ENCODE measurements around the gene EPB41L5. TPM values are rescaled to one million over a fixed set of nuclear protein-coding genes. Genes with fewer than 3 reads are reported as not detected.
"Not testable (repeated sequence)": the region's sequence is repeated elsewhere in the genome, so short reads cannot be mapped to it uniquely, and the experiment has no call there.

The EPB41L5 gene
- total RNA-seq, 1 donor from 2014 or later = 1.2 TPM

DNA sequence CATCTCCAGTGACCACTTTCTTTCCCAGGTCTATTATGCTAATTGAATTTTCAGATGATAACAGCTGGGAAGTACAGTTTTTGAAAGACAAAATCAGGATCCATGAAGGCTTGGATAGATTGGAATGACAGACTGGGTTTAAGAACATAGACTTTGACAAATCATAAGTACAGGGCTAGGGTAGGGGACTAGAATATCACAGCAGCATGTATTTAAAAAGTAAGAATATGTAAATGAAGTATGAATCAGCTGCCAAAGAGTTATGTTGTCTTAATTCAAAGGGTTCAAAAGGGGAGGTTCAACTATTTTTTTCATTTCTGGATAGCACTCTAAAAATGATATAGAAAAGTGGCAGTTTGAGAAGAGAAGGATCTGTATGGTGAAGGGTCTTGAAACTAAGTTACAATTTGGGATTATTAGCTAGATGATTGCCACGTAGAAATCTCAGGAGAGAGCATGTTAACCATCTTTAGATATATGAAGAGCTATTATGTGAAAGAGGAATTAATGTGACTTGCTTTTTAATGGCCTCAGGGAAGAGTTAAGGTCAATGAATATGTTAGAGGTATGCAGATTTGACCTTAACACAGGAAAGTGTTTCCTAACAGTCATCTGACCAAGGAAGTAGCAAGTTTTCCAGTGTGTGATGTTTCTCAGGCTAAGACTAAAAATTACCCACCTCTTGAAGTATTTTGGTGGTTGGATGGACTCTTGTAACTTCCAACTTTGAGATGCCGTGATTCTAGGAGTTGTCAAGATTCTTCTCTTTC is 128.6 kb downstream of the EPB41L5 start:
- intact Hi-C loops (cut with micrococcal nuclease) = no loop called here
- no peak overlapping the region for H3K4me3 Mint-ChIP-seq
- H3K27ac Mint-ChIP-seq = no peak overlapping the region
- no peaks in the 10 kb centered on the region for H3K4me1 Mint-ChIP-seq (ENCODE audit: low read depth)
- H3K9me3 Mint-ChIP-seq = no peaks in the 10 kb centered on the region
- H3K36me3 Mint-ChIP-seq (ENCODE audit: low read depth) = no peaks in the 10 kb centered on the region
- DNase-seq (ENCODE audit: low spot score) = no peak
- H3K27me3 Mint-ChIP-seq (ENCODE audit: insufficient read depth) = peaks cover 3% of the 10 kb centered on the region

DNA sequence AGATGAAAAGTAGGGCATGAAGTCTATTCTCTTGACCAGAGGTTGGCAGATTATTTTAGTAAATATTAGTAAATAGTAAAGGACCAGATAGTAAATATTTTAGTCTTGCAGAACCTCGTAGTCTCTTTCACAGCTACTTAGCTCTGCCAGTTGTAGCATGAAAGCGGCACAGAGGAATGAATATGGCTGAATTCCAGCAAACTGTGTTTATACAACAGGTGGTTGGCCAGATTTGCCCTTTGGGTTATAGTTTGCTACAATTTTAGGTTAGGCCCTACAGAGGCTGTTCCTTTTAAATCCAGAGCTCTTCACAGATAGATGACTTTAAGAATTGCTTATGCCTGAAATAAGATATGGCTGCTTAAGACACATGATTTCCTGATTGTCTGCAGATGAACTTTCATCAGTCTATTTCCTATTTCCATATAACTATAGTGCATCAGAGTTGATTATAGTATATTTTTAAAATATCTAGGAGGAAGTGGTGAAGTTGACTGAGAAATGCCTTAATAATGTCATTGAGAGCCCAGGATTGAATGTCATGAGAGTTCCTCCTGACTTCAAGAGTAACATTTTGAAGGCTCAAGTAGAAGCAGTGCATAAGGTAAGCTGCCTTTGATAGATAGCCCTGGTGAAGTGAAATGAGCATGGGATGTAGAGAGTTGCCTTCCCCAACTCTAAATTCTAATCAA is 129.8 kb downstream of the EPB41L5 start:
- intact Hi-C loops (cut with micrococcal nuclease) = no loop called here
- Mint-ChIP-seq H3K27ac (no peak overlapping the region), H3K27me3 (ENCODE audit: insufficient read depth) (peaks cover 3% of the 10 kb centered on the region), H3K9me3 (no peaks in the 10 kb centered on the region), H3K36me3 (ENCODE audit: low read depth) (no peaks in the 10 kb centered on the region), H3K4me1 (ENCODE audit: low read depth) (no peaks in the 10 kb centered on the region), H3K4me3 (no peak overlapping the region)
- no peak for DNase-seq (ENCODE audit: low spot score)

GRCh38 chr2:120148229-120148628 is 135.4 kb downstream of the EPB41L5 start:
- H3K27me3 Mint-ChIP-seq (ENCODE audit: insufficient read depth) = no peaks in the 10 kb centered on the region
- H3K9me3 Mint-ChIP-seq = peaks cover 5% of the 10 kb centered on the region
- no peak overlapping the region for H3K27ac Mint-ChIP-seq
- no peaks in the 10 kb centered on the region for H3K36me3 Mint-ChIP-seq (ENCODE audit: low read depth)
- no peak for DNase-seq (ENCODE audit: low spot score)
- intact Hi-C loops (cut with micrococcal nuclease) = no loop called here
- no peaks in the 10 kb centered on the region for H3K4me1 Mint-ChIP-seq (ENCODE audit: low read depth)
- H3K4me3 Mint-ChIP-seq = no peak overlapping the region

DNA sequence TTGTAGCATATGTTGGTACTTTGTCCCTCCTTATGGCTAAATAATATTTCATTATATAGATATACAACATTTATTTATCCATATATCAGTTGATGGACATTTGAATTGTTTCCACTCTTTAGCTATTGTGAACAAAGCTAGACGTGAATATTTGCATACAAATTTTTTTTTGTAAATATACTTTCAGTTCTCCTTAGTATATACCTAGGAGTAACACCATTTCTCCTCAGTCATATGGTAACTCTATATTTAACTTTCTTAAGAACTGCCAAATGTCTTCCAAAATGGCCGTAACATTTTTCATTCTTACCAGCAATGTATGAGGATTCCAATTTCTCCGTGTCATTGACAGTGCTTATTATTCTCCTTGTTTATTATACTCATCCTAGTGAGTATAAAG is 135.8 kb downstream of the EPB41L5 start:
- H3K4me3 Mint-ChIP-seq = no peak overlapping the region
- H3K9me3 Mint-ChIP-seq = peaks cover 8% of the 10 kb centered on the region
- H3K4me1 Mint-ChIP-seq (ENCODE audit: low read depth) = no peaks in the 10 kb centered on the region
- no peaks in the 10 kb centered on the region for H3K27me3 Mint-ChIP-seq (ENCODE audit: insufficient read depth)
- intact Hi-C loops (cut with micrococcal nuclease) = no loop called here
- no peaks in the 10 kb centered on the region for H3K36me3 Mint-ChIP-seq (ENCODE audit: low read depth)
- no peak for DNase-seq (ENCODE audit: low spot score)
- H3K27ac Mint-ChIP-seq = no peak overlapping the region

GRCh38 chr2:120149406-120149805 is 136.5 kb downstream of the EPB41L5 start:
- no peak for DNase-seq (ENCODE audit: low spot score)
- Mint-ChIP-seq H3K4me1 (ENCODE audit: low read depth) (no peaks in the 10 kb centered on the region), H3K36me3 (ENCODE audit: low read depth) (no peaks in the 10 kb centered on the region), H3K27ac (no peak overlapping the region), H3K4me3 (no peak overlapping the region), H3K9me3 (peaks cover 9% of the 10 kb centered on the region), H3K27me3 (ENCODE audit: insufficient read depth) (no peaks in the 10 kb centered on the region)
- intact Hi-C loops (cut with micrococcal nuclease) = no loop called here

- intact Hi-C loops (cut with micrococcal nuclease) = no loop called here
- H3K27ac Mint-ChIP-seq = no peak overlapping the region
- H3K9me3 Mint-ChIP-seq = peaks cover 11% of the 10 kb centered on the region
- no peaks in the 10 kb centered on the region for H3K4me1 Mint-ChIP-seq (ENCODE audit: low read depth)
- H3K36me3 Mint-ChIP-seq (ENCODE audit: low read depth) = peaks cover under 1% of the 10 kb centered on the region
- H3K4me3 Mint-ChIP-seq = no peak overlapping the region
- no peak for DNase-seq (ENCODE audit: low spot score)
- no peaks in the 10 kb centered on the region for H3K27me3 Mint-ChIP-seq (ENCODE audit: insufficient read depth)
These were observed 137.2 kb downstream of the EPB41L5 start for GRCh38 chr2:120150040-120150482.

GRCh38 chr2:120155308-120155707 is 142.4 kb downstream of the EPB41L5 start:
- H3K4me1 Mint-ChIP-seq (ENCODE audit: low read depth) = no peaks in the 10 kb centered on the region
- no peak for DNase-seq (ENCODE audit: low spot score)
- peaks cover 25% of the 10 kb centered on the region for H3K9me3 Mint-ChIP-seq
- H3K4me3 Mint-ChIP-seq = no peak overlapping the region
- no peaks in the 10 kb centered on the region for H3K27me3 Mint-ChIP-seq (ENCODE audit: insufficient read depth)
- H3K27ac Mint-ChIP-seq = no peak overlapping the region
- intact Hi-C loops (cut with micrococcal nuclease) = no loop called here
- H3K36me3 Mint-ChIP-seq (ENCODE audit: low read depth) = peaks cover 5% of the 10 kb centered on the region

GRCh38 chr2:120158658-120159057 is 145.8 kb downstream of the EPB41L5 start:
- peaks cover 17% of the 10 kb centered on the region for H3K9me3 Mint-ChIP-seq
- H3K27me3 Mint-ChIP-seq (ENCODE audit: insufficient read depth); intact Hi-C loops (cut with micrococcal nuclease); H3K4me1 Mint-ChIP-seq (ENCODE audit: low read depth); DNase-seq (ENCODE audit: low spot score); H3K27ac Mint-ChIP-seq; H3K4me3 Mint-ChIP-seq; H3K36me3 Mint-ChIP-seq (ENCODE audit: low read depth): not testable (repeated sequence)

DNA sequence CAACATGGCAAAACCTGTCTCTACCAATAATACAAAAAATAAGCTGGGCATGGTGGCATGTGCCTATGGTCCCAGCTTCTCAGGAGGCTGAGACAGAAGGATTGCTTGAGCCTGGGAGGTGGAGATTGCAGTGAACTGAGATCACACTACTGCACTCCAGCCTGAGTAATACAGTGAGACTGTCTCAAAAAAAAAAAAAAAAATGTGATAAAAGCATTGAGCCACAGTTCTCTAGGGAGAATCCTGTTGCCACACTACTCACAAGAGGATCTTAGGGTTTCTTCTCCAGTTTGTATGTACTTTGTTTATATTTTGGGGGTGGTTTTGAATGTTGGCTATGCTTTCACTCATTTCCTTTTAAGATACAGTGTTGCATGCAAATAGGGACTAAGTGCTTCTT is 148.3 kb downstream of the EPB41L5 start:
- Mint-ChIP-seq H3K4me3 (no peak overlapping the region), H3K36me3 (ENCODE audit: low read depth) (peaks cover 6% of the 10 kb centered on the region), H3K27ac (no peak overlapping the region), H3K4me1 (ENCODE audit: low read depth) (no peaks in the 10 kb centered on the region), H3K27me3 (ENCODE audit: insufficient read depth) (no peaks in the 10 kb centered on the region), H3K9me3 (peaks cover 9% of the 10 kb centered on the region)
- no peak for DNase-seq (ENCODE audit: low spot score)
- intact Hi-C loops (cut with micrococcal nuclease) = no loop called here

GRCh38 chr2:120162716-120163115 is 149.8 kb downstream of the EPB41L5 start:
- peaks cover 3% of the 10 kb centered on the region for H3K36me3 Mint-ChIP-seq (ENCODE audit: low read depth)
- DNase-seq (ENCODE audit: low spot score) = no peak
- intact Hi-C loops (cut with micrococcal nuclease) = no loop called here
- no peaks in the 10 kb centered on the region for H3K27me3 Mint-ChIP-seq (ENCODE audit: insufficient read depth)
- H3K9me3 Mint-ChIP-seq = no peaks in the 10 kb centered on the region
- no peak overlapping the region for H3K4me3 Mint-ChIP-seq
- no peaks in the 10 kb centered on the region for H3K4me1 Mint-ChIP-seq (ENCODE audit: low read depth)
- no peak overlapping the region for H3K27ac Mint-ChIP-seq

GRCh38 chr2:120167272-120167671 is 154.4 kb downstream of the EPB41L5 start:
- Mint-ChIP-seq H3K4me1 (ENCODE audit: low read depth) (no peaks in the 10 kb centered on the region), H3K9me3 (no peaks in the 10 kb centered on the region), H3K36me3 (ENCODE audit: low read depth) (peaks cover 8% of the 10 kb centered on the region), H3K27ac (no peak overlapping the region), H3K4me3 (no peak overlapping the region), H3K27me3 (ENCODE audit: insufficient read depth) (peaks cover 7% of the 10 kb centered on the region)
- intact Hi-C loops (cut with micrococcal nuclease) = no loop called here
- no peak for DNase-seq (ENCODE audit: low spot score)

DNA sequence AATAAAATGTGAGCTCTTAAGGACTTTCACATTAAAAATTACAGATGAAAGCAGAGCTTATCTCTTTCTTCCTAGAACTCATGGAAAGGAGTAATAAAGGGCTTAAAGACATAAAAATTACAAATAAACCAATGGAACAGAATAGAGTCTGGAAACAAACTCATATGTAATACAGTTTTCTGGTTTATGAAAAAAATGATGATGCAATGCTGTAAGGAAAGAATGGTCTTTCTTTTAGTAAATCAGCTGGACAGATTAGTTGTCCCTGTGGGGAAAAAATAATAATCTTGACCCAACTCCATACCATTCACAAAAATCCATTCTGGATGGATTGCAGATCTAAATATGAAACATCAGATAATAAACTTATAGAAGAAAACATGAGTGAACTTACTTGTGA is 156.1 kb downstream of the EPB41L5 start:
- intact Hi-C loops (cut with micrococcal nuclease) = no loop called here
- H3K9me3 Mint-ChIP-seq = no peaks in the 10 kb centered on the region

DNA sequence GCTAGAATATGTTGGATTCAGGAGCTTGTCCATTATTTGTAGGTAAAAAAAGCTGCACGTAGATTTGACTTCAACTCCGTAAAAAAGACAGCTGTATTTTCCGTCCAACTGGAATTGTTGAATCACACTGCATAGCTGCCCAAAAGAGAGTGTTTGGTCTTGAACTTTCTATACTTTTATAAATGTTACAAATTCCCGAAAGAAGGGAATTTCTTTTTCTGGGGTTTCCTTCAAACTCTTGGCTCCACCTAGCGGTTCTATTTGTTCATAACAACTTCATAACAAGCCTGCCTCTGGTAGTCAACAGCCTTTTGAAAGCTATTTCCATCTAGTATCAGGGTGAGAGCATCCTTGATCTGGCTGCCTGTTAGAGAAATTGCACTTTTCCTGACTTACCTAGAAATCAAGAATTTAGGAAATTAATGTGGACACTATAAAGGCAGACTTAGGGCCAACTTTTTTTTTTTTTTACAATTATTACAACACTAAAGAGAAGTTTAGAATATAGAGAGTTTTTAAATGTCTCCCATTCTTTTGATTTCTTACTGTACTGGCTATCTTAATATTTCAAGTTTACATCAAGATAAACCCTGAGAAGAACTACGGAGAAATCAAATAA is 162.2 kb downstream of the EPB41L5 start:
- no peak overlapping the region for H3K27ac Mint-ChIP-seq
- intact Hi-C loops (cut with micrococcal nuclease) = loop anchor here (1.0 to 5.0 kb wide), 6 partner anchors 66 to 808 kb away; partner anchors contain the start of genes C2orf76 and DBI
- peaks cover 7% of the 10 kb centered on the region for H3K27me3 Mint-ChIP-seq (ENCODE audit: insufficient read depth)
- H3K9me3 Mint-ChIP-seq = no peaks in the 10 kb centered on the region
- peaks cover 6% of the 10 kb centered on the region for H3K36me3 Mint-ChIP-seq (ENCODE audit: low read depth)
- H3K4me1 Mint-ChIP-seq (ENCODE audit: low read depth) = peaks cover 47% of the 10 kb centered on the region
- no peak overlapping the region for H3K4me3 Mint-ChIP-seq
- peak; percentile 18 for DNase-seq (ENCODE audit: low spot score)

More for the DNA sequence above, 156.1 kb downstream of the EPB41L5 start:
- DNase-seq (ENCODE audit: low spot score) = no peak
- H3K4me3 Mint-ChIP-seq = no peak overlapping the region
- H3K4me1 Mint-ChIP-seq (ENCODE audit: low read depth) = no peaks in the 10 kb centered on the region
- peaks cover 7% of the 10 kb centered on the region for H3K27me3 Mint-ChIP-seq (ENCODE audit: insufficient read depth)
- peaks cover 5% of the 10 kb centered on the region for H3K36me3 Mint-ChIP-seq (ENCODE audit: low read depth)
- no peak overlapping the region for H3K27ac Mint-ChIP-seq

Measured in activated T-helper 1 cell treated with anti-CD3 and anti-CD28 coated beads, Interleukin-12 subunit alpha, Interleukin-12 subunit beta, Interleukin-2, Interleukin-4 antibody, amounts not matched to agents 30 ng/mL and 10 ng/mL and 1 ng/mL, durations not matched to agents 14 hours and 24 hours and 36 hours (primary cell).